Parathyroid adenoma (tissue), 2 donors: ENCODE data around the gene NLGN2.

Experiments used
- H2AFZ ChIP-seq: fragments of 300-600 bp; sonication (generic); one replicate; pipeline ENCODE4 v1.7.0; 2017; ENCODE audit warnings: antibody characterized with exemption, mild to moderate bottlenecking
- H3K27ac ChIP-seq: fragments of 300-600 bp; sonication (generic); one replicate; pipeline ENCODE4 v1.7.0; 2017
- H3K27me3 ChIP-seq: fragments of 300-600 bp; sonication (generic); one replicate; pipeline ENCODE4 v1.7.0; 2017; ENCODE audit warnings: low read length; ENCODE audit not compliant: control insufficient read depth, insufficient read depth
- H3K36me3 ChIP-seq: fragments of 300-600 bp; sonication (generic); one replicate; pipeline ENCODE4 v1.7.0; 2017; ENCODE audit warnings: low read length; ENCODE audit not compliant: control insufficient read depth, insufficient read depth
- H3K4me1 ChIP-seq: fragments of 300-600 bp; sonication (generic); one replicate; pipeline ENCODE4 v1.7.0; 2017; ENCODE audit warnings: control low read depth
- H3K4me2 ChIP-seq: fragments of 300-600 bp; sonication (generic); one replicate; pipeline ENCODE4 v1.7.0; 2017; ENCODE audit warnings: low read length
- H3K4me3 ChIP-seq: fragments of 300-600 bp; sonication (generic); one replicate; pipeline ENCODE4 v1.7.0; 2017; ENCODE audit warnings: low read depth, low read length
- H3K79me2 ChIP-seq: fragments of 300-600 bp; sonication (generic); one replicate; pipeline ENCODE4 v1.7.0; 2017; ENCODE audit warnings: control low read depth
- H3K9ac ChIP-seq: fragments of 300-600 bp; sonication (generic); one replicate; pipeline ENCODE4 v1.7.0; 2017; ENCODE audit warnings: mild to moderate bottlenecking
- H3K9me3 ChIP-seq: fragments of 300-600 bp; sonication (generic); one replicate; pipeline ENCODE4 v1.7.0; 2017; ENCODE audit warnings: low read length; ENCODE audit not compliant: control insufficient read depth
- CTCF ChIP-seq: fragments of 300-600 bp; sonication (generic); IDR thresholded peaks from one replicate; pipeline ENCODE4 v1.7.0; 2017; ENCODE audit warnings: antibody characterized with exemption, mild to moderate bottlenecking
- donor health status: primary hyperparathyroidism.

The NLGN2 gene

GRCh38 chr17:7391307-7391706, 16.3 kb upstream of the NLGN2 start:
- Histone ChIP-seq H3K27me3 (no peaks in the 10 kb centered on the region), H3K9ac (no peak overlapping the region), H3K36me3 (no peaks in the 10 kb centered on the region), H3K27ac (no peak overlapping the region), H3K9me3 (no peaks in the 10 kb centered on the region), H3K4me3 (no peak overlapping the region), H3K79me2 (no peaks in the 10 kb centered on the region), H3K4me1 (peaks cover 2% of the 10 kb centered on the region), H3K4me2 (no peak overlapping the region), H2AFZ (no peak overlapping the region)
- TF ChIP-seq CTCF, result no peak

GRCh38 chr17:7392696-7393612, 14.7 kb upstream of the NLGN2 start:
- no peak for TF ChIP-seq CTCF
- Histone ChIP-seq H3K4me1 (peaks cover 2% of the 10 kb centered on the region), H2AFZ (peak overlapping the region; percentile 87), H3K9ac (no peak overlapping the region), H3K4me2 (peak overlapping the region; percentile 94), H3K27ac (peak overlapping the region; percentile 88), H3K79me2 (no peaks in the 10 kb centered on the region), H3K36me3 (no peaks in the 10 kb centered on the region), H3K27me3 (no peaks in the 10 kb centered on the region), H3K4me3 (peak overlapping the region; percentile 89), H3K9me3 (no peaks in the 10 kb centered on the region)

GRCh38 chr17:7393613-7394451, 13.8 kb upstream of the NLGN2 start:
- H3K9me3 ChIP-seq, result no peaks in the 10 kb centered on the region
- H3K27me3 ChIP-seq, result no peaks in the 10 kb centered on the region
- peak overlapping the region; percentile 87 for H2AFZ ChIP-seq
- no peak for TF ChIP-seq CTCF
- H3K9ac ChIP-seq, result peak overlapping the region; percentile 31
- no peaks in the 10 kb centered on the region for H3K79me2 ChIP-seq
- H3K36me3 ChIP-seq, result no peaks in the 10 kb centered on the region
- H3K4me1 ChIP-seq, result peaks cover 2% of the 10 kb centered on the region
- H3K27ac ChIP-seq, result peak overlapping the region; percentile 88
- peak overlapping the region; percentile 89 for H3K4me3 ChIP-seq
- peak overlapping the region; percentile 94 for H3K4me2 ChIP-seq

- H3K27me3 ChIP-seq, result no peaks in the 10 kb centered on the region
These were observed 13.0 kb upstream of the NLGN2 start, which contains the start of gene PLSCR3 for GRCh38 chr17:7394452-7395191. Gene PLSCR3, minus strand, starts transcription at chr17:7394525. Its CDS starts 415 bp downstream, at chr17:7394110.

More at GRCh38 chr17:7394452-7395191, 13.0 kb upstream of the NLGN2 start, which contains the start of gene PLSCR3:
- Histone ChIP-seq H3K27ac (peak within 1 kb of the TSS; percentile 88), H3K9me3 (no peaks in the 10 kb centered on the region), H3K36me3 (no peaks in the 10 kb centered on the region), H3K4me3 (peak within 1 kb of the TSS; percentile 89), H3K4me2 (peak within 1 kb of the TSS; percentile 94), H3K79me2 (no peaks in the 10 kb centered on the region), H3K9ac (peak within 1 kb of the TSS; percentile 55), H2AFZ (peak within 1 kb of the TSS; percentile 87), H3K4me1 (peaks cover 2% of the 10 kb centered on the region)
- TF ChIP-seq CTCF, result peak; percentile 3
